Measurements from ENCODE around the gene PPP1R18. TPM values are rescaled to one million over a fixed set of nuclear protein-coding genes. Genes with fewer than 3 reads are reported as not detected.

PPP1R18 gene
- total RNA-seq, 1 donor from 2014 or later = 71.0 TPM

- TF ChIP-seq CTCF (conservative IDR thresholded peaks at IDR 0.05) = no peak
- H3K27me3 Mint-ChIP-seq (ENCODE audit: low read depth) = no peaks in the 10 kb centered on the region
- H3K4me1 Mint-ChIP-seq = peaks cover 84% of the 10 kb centered on the region
Observed at GRCh38 chr6:30686908-30687658, 638 bp upstream of the PPP1R18 start.

GRCh38 chr6:30685157-30686008 is 1.1 kb downstream of the PPP1R18 start:
- peaks cover 83% of the 10 kb centered on the region for H3K4me1 Mint-ChIP-seq
- no peak for DNase-seq (ENCODE audit: low read depth, low spot score)
- peak overlapping the region; percentile 96 for H3K4me3 Mint-ChIP-seq
- H3K27me3 Mint-ChIP-seq (ENCODE audit: low read depth) = no peaks in the 10 kb centered on the region
- peak overlapping the region; percentile 85 for H3K27ac Mint-ChIP-seq (ENCODE audit: unreplicated experiment)
- H3K36me3 Mint-ChIP-seq (ENCODE audit: low read depth) = peaks cover 3% of the 10 kb centered on the region
- no peak for TF ChIP-seq CTCF (conservative IDR thresholded peaks at IDR 0.05)
- no peaks in the 10 kb centered on the region for H3K9me3 Mint-ChIP-seq

More at GRCh38 chr6:30686908-30687658, 638 bp upstream of the PPP1R18 start:
- Mint-ChIP-seq H3K9me3 (no peaks in the 10 kb centered on the region), H3K36me3 (ENCODE audit: low read depth) (peaks cover 2% of the 10 kb centered on the region), H3K4me3 (peak overlapping the region; percentile 96), H3K27ac (ENCODE audit: unreplicated experiment) (peak overlapping the region; percentile 97)
- DNase-seq (ENCODE audit: low read depth, low spot score) = peak; percentile 86

- DNase-seq (ENCODE audit: low read depth, low spot score) = no peak
- Mint-ChIP-seq H3K4me3 (peak overlapping the region; percentile 96), H3K4me1 (peaks cover 83% of the 10 kb centered on the region), H3K36me3 (ENCODE audit: low read depth) (peaks cover 3% of the 10 kb centered on the region), H3K27ac (ENCODE audit: unreplicated experiment) (peak overlapping the region; percentile 76), H3K27me3 (ENCODE audit: low read depth) (no peaks in the 10 kb centered on the region), H3K9me3 (no peaks in the 10 kb centered on the region)
- TF ChIP-seq CTCF (conservative IDR thresholded peaks at IDR 0.05) = no peak
Observed at GRCh38 chr6:30684386-30685156, 1.9 kb downstream of the PPP1R18 start.

GRCh38 chr6:30683980-30684338 is 2.5 kb downstream of the PPP1R18 start:
- no peaks in the 10 kb centered on the region for H3K27me3 Mint-ChIP-seq (ENCODE audit: low read depth)
- peaks cover 6% of the 10 kb centered on the region for H3K36me3 Mint-ChIP-seq (ENCODE audit: low read depth)

More at GRCh38 chr6:30683980-30684338, 2.5 kb downstream of the PPP1R18 start:
- Mint-ChIP-seq H3K27ac (ENCODE audit: unreplicated experiment) (peak overlapping the region; percentile 76), H3K4me1 (peaks cover 83% of the 10 kb centered on the region), H3K9me3 (no peaks in the 10 kb centered on the region), H3K4me3 (peak overlapping the region; percentile 90)
- TF ChIP-seq CTCF (conservative IDR thresholded peaks at IDR 0.05) = no peak
- no peak for DNase-seq (ENCODE audit: low read depth, low spot score)
